ENCODE data around the gene YWHAG. TPM values are rescaled to one million over a fixed set of nuclear protein-coding genes. Genes with fewer than 3 reads are reported as not detected.

YWHAG gene
- total and polyA plus RNA-seq, 9 of the 15 experiments (the other 6 are each of a cell fraction or from before 2014, with no cell fraction given), result 30.4 to 246 (median 94.5) TPM

- TF ChIP-seq ZNF407 (IDR thresholded peaks at IDR 0.05; ENCODE audit: low read depth) (no peak), HDAC8 (tag; IDR thresholded peaks at IDR 0.05) (no peak), FUS (optimal IDR thresholded peaks at IDR 0.05; ENCODE audit: low read depth, low read length) (no peak), ZFPM2 (CRISPR knock-in tag; IDR thresholded peaks at IDR 0.05) (no peak), CHD4 (IDR thresholded peaks at IDR 0.05; ENCODE audit: insufficient read depth, insufficient replicate concordance, low read depth, low read length, poor library complexity, severe bottlenecking) (no peak), PHTF2 (CRISPR knock-in tag; IDR thresholded peaks at IDR 0.05) (0 out of 2 replicates have a peak, but pooled peaks have one; percentile 13), NEUROD1 (IDR thresholded peaks at IDR 0.05; ENCODE audit: borderline replicate concordance, low read depth, low read length, partially characterized antibody) (no peak), ARID1B (IDR thresholded peaks at IDR 0.05) (peak; percentile 29; the same call in 1 of the 2 replicates), ZNF24 (IDR thresholded peaks at IDR 0.05) (no peak)
- TF ChIP-seq, protein P1, sequence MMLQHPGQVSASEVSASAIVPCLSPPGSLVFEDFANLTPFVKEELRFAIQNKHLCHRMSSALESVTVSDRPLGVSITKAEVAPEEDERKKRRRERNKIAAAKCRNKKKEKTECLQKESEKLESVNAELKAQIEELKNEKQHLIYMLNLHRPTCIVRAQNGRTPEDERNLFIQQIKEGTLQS (IDR thresholded peaks at IDR 0.05), result no peak
- TF ChIP-seq, protein P1 (CRISPR knock-in tag; conservative IDR thresholded peaks at IDR 0.05), result peak; percentile 59; the same call in 1 of the 2 replicates
Measured at GRCh38 chr7:76357475-76358010, 1.2 kb downstream of the YWHAG start (continued).
